Activated CD8-positive, alpha-beta memory T cell treated with anti-CD3 and anti-CD28 coated beads, Interleukin-2, amount 10 ng/mL, durations not matched to agents 7 days and 5 days (primary cell): ENCODE measurements around the gene P2RX1. TPM values are rescaled to one million over a fixed set of nuclear protein-coding genes. Genes with fewer than 3 reads are reported as not detected.

Experiments used
- ATAC-seq: fragments of 150-1000 bp; cut with Tn5 transposase; one replicate; pipeline ENCODE4 v1.10.0; 2021; ENCODE audit warnings: moderate library complexity
- CTCF ChIA-PET: fragments of 350-600 bp; sonication (Branson Sonifier 250); formaldehyde crosslinking; loops from one replicate; lab custom pipeline; 2021; ENCODE audit warnings: antibody characterized with exemption; lab: Charles Lee
- DNase-seq: peaks from one replicate; pipeline ENCODE4 v3.0.0-alpha.2; 2020
- H3K27ac Mint-ChIP-seq: one replicate; pipeline ENCODE4 v1.8.0; 2021; ENCODE audit warnings: mild to moderate bottlenecking, mixed read lengths
- H3K27me3 Mint-ChIP-seq: one replicate; pipeline ENCODE4 v1.8.0; 2021; ENCODE audit warnings: mixed read lengths
- H3K36me3 Mint-ChIP-seq: one replicate; pipeline ENCODE4 v1.8.0; 2021; ENCODE audit warnings: mild to moderate bottlenecking, mixed read lengths
- H3K4me1 Mint-ChIP-seq: one replicate; pipeline ENCODE4 v1.8.0; 2021; ENCODE audit warnings: mixed read lengths
- H3K4me3 Mint-ChIP-seq: one replicate; pipeline ENCODE4 v1.8.0; 2021; ENCODE audit warnings: mild to moderate bottlenecking, moderate library complexity, mixed read lengths
- H3K9me3 Mint-ChIP-seq: one replicate; pipeline ENCODE4 v1.8.0; 2022; ENCODE audit warnings: low read depth, mixed read lengths
- total RNA-seq, 2 experiments: library from RNA; stranded (reverse); gene quantifications; one replicate each; pipeline ENCODE4 v1.2.3, GENCODE V29; 2021

The P2RX1 gene
- total RNA-seq, 2 experiments from 2014 or later, result 0.58 to 0.61 TPM

GRCh38 chr17:3947318-3947810, 31.1 kb upstream of the P2RX1 start:
- Mint-ChIP-seq H3K27ac (no peak overlapping the region), H3K4me3 (no peak overlapping the region), H3K4me1 (no peaks in the 10 kb centered on the region), H3K9me3 (no peaks in the 10 kb centered on the region), H3K36me3 (peaks cover 47% of the 10 kb centered on the region), H3K27me3 (no peaks in the 10 kb centered on the region)
- DNase-seq (no peak), ATAC-seq (no peak)
- CTCF ChIA-PET, result interaction anchor here (0.9 to 1.4 kb wide), 2 partner anchors 13 to 34 kb away, joined by 3 to 8 read pairs; no protein-coding TSS in a partner anchor

GRCh38 chr17:3946711-3947235, 30.5 kb upstream of the P2RX1 start:
- H3K27me3 Mint-ChIP-seq, result no peaks in the 10 kb centered on the region
- no peak for ATAC-seq
- H3K4me3 Mint-ChIP-seq, result no peak overlapping the region
- CTCF ChIA-PET, result interaction anchor here (0.7 to 0.8 kb wide), 2 partner anchors 12 to 20 kb away, joined by 3 read pairs; no protein-coding TSS in a partner anchor
- no peak for DNase-seq
- no peaks in the 10 kb centered on the region for H3K4me1 Mint-ChIP-seq
- peaks cover 46% of the 10 kb centered on the region for H3K36me3 Mint-ChIP-seq
- H3K27ac Mint-ChIP-seq, result no peak overlapping the region
- no peaks in the 10 kb centered on the region for H3K9me3 Mint-ChIP-seq

- CTCF ChIA-PET, result no interaction called here
- H3K9me3 Mint-ChIP-seq, result no peaks in the 10 kb centered on the region
- H3K27me3 Mint-ChIP-seq, result no peaks in the 10 kb centered on the region
- no peaks in the 10 kb centered on the region for H3K4me1 Mint-ChIP-seq
- DNase-seq (no peak), ATAC-seq (peak; percentile 71)
- no peak overlapping the region for H3K27ac Mint-ChIP-seq
- peaks cover 57% of the 10 kb centered on the region for H3K36me3 Mint-ChIP-seq
- H3K4me3 Mint-ChIP-seq, result no peak overlapping the region
Measured at GRCh38 chr17:3944485-3945388, 28.5 kb upstream of the P2RX1 start.

GRCh38 chr17:3943240-3943891, 27.1 kb upstream of the P2RX1 start:
- Mint-ChIP-seq H3K36me3 (peaks cover 56% of the 10 kb centered on the region), H3K27ac (no peak overlapping the region), H3K27me3 (no peaks in the 10 kb centered on the region), H3K9me3 (no peaks in the 10 kb centered on the region), H3K4me3 (no peak overlapping the region), H3K4me1 (no peaks in the 10 kb centered on the region)
- DNase-seq, result no peak
- ATAC-seq, result no peak
- CTCF ChIA-PET, result no interaction called here

- Mint-ChIP-seq H3K9me3 (no peaks in the 10 kb centered on the region), H3K4me1 (peaks cover 4% of the 10 kb centered on the region), H3K27ac (no peak overlapping the region), H3K4me3 (no peak overlapping the region), H3K36me3 (peaks cover 66% of the 10 kb centered on the region), H3K27me3 (no peaks in the 10 kb centered on the region)
- CTCF ChIA-PET, result no interaction called here
- ATAC-seq, result no peak
- no peak for DNase-seq
Measured at GRCh38 chr17:3940965-3941698, 24.9 kb upstream of the P2RX1 start.

- no peaks in the 10 kb centered on the region for H3K27me3 Mint-ChIP-seq
- no peak overlapping the region for H3K4me3 Mint-ChIP-seq
- peaks cover 4% of the 10 kb centered on the region for H3K4me1 Mint-ChIP-seq
- H3K27ac Mint-ChIP-seq, result no peak overlapping the region
- H3K36me3 Mint-ChIP-seq, result peaks cover 59% of the 10 kb centered on the region
- CTCF ChIA-PET, result interaction anchor here (1.2 kb wide), 1 partner anchor 24 kb away, joined by 6 read pairs; no protein-coding TSS in a partner anchor
- no peak for DNase-seq
- no peaks in the 10 kb centered on the region for H3K9me3 Mint-ChIP-seq
- ATAC-seq, result no peak
Measured at GRCh38 chr17:3937359-3937758, 21.1 kb upstream of the P2RX1 start.

GRCh38 chr17:3935825-3936355, 19.6 kb upstream of the P2RX1 start:
- no peak overlapping the region for H3K4me3 Mint-ChIP-seq
- ATAC-seq, result no peak
- CTCF ChIA-PET, result interaction anchor here (2.5 to 3.6 kb wide), 2 partner anchors 23 to 26 kb away, joined by 9 to 15 read pairs; no protein-coding TSS in a partner anchor
- no peak overlapping the region for H3K27ac Mint-ChIP-seq
- H3K27me3 Mint-ChIP-seq, result no peaks in the 10 kb centered on the region
- peaks cover 4% of the 10 kb centered on the region for H3K4me1 Mint-ChIP-seq
- peaks cover 61% of the 10 kb centered on the region for H3K36me3 Mint-ChIP-seq
- no peak for DNase-seq
- H3K9me3 Mint-ChIP-seq, result no peaks in the 10 kb centered on the region

GRCh38 chr17:3935140-3935542, 18.9 kb upstream of the P2RX1 start:
- Mint-ChIP-seq H3K4me1 (peaks cover 4% of the 10 kb centered on the region), H3K27ac (no peak overlapping the region), H3K4me3 (no peak overlapping the region), H3K36me3 (peaks cover 60% of the 10 kb centered on the region), H3K27me3 (no peaks in the 10 kb centered on the region), H3K9me3 (no peaks in the 10 kb centered on the region)
- DNase-seq (no peak), ATAC-seq (peak; percentile 45)
- CTCF ChIA-PET, result interaction anchor here (0.5 to 3.6 kb wide), 4 partner anchors 22 to 69 kb away, joined by 3 to 15 read pairs (median 8); no protein-coding TSS in a partner anchor

- CTCF ChIA-PET, result no interaction called here
- no peak for ATAC-seq
- Mint-ChIP-seq H3K9me3 (no peaks in the 10 kb centered on the region), H3K4me1 (no peaks in the 10 kb centered on the region), H3K27me3 (no peaks in the 10 kb centered on the region), H3K36me3 (peaks cover 32% of the 10 kb centered on the region), H3K27ac (no peak overlapping the region), H3K4me3 (no peak overlapping the region)
- no peak for DNase-seq
Measured at GRCh38 chr17:3929764-3930163, 13.5 kb upstream of the P2RX1 start.

- Mint-ChIP-seq H3K9me3 (no peaks in the 10 kb centered on the region), H3K36me3 (peaks cover 33% of the 10 kb centered on the region), H3K4me1 (no peaks in the 10 kb centered on the region), H3K27me3 (no peaks in the 10 kb centered on the region), H3K27ac (no peak overlapping the region), H3K4me3 (no peak overlapping the region)
- ATAC-seq (no peak), DNase-seq (no peak)
- CTCF ChIA-PET, result interaction anchor here (0.6 kb wide), 1 partner anchor 19 kb away, joined by 4 read pairs; no protein-coding TSS in a partner anchor
Measured at GRCh38 chr17:3929181-3929580, 12.9 kb upstream of the P2RX1 start.

- CTCF ChIA-PET, result no interaction called here
- DNase-seq (no peak), ATAC-seq (no peak)
- Mint-ChIP-seq H3K27ac (no peak overlapping the region), H3K9me3 (no peaks in the 10 kb centered on the region), H3K27me3 (no peaks in the 10 kb centered on the region), H3K36me3 (peaks cover 32% of the 10 kb centered on the region), H3K4me3 (no peak overlapping the region), H3K4me1 (no peaks in the 10 kb centered on the region)
Measured at GRCh38 chr17:3928406-3928805, 12.1 kb upstream of the P2RX1 start.

GRCh38 chr17:3927628-3928340, 11.5 kb upstream of the P2RX1 start:
- Mint-ChIP-seq H3K4me3 (no peak overlapping the region), H3K4me1 (no peaks in the 10 kb centered on the region), H3K27ac (no peak overlapping the region), H3K9me3 (no peaks in the 10 kb centered on the region), H3K36me3 (peaks cover 31% of the 10 kb centered on the region), H3K27me3 (no peaks in the 10 kb centered on the region)
- ATAC-seq (no peak), DNase-seq (no peak)
- CTCF ChIA-PET, result interaction anchor here (1.3 kb wide), 1 partner anchor 14 kb away, joined by 3 read pairs; no protein-coding TSS in a partner anchor
